Sigmoid colon (tissue), 7 donors: ENCODE results near the gene ITSN2. TPM values are rescaled to one million over a fixed set of nuclear protein-coding genes. Genes with fewer than 3 reads are reported as not detected.

Experiments
- DNase-seq: peaks from one replicate; pipeline ENCODE4 v3.0.0-alpha.2; 2019
- H3K27ac ChIP-seq, 4 donors: fragments of 200-600 bp; sonication (generic); one replicate each; pipeline ENCODE4 v1.5.1; 2016 to 2019; ENCODE audit warnings: mild to moderate bottlenecking in 1 of 4
- H3K27me3 ChIP-seq, 3 donors: fragments of 200-600 bp; sonication (generic); one replicate each; pipeline ENCODE4 v1.5.1; 2019; ENCODE audit warnings: mild to moderate bottlenecking in 1 of 3
- H3K36me3 ChIP-seq, 4 donors: fragments of 200-600 bp; sonication (generic); one replicate each; pipeline ENCODE4 v1.5.1; 2016 to 2019
- H3K4me1 ChIP-seq, 4 donors: fragments of 200-600 bp; sonication (generic); one replicate each; pipeline ENCODE4 v1.5.1; 2017 to 2019
- H3K4me3 ChIP-seq, 4 donors: fragments of 200-600 bp; sonication (generic); one replicate each; pipeline ENCODE4 v1.5.1; 2017 to 2019; ENCODE audit warnings: mild to moderate bottlenecking in 2 of 4, moderate library complexity in 1 of 4
- H3K9me3 ChIP-seq, 4 donors: fragments of 200-600 bp in 3 of 4; sonication (generic) in 3 of 4; one replicate each; pipeline versions ENCODE4 v1.5.1 to v1.6.1; 2013 to 2019
- CTCF ChIP-seq, 4 experiments: fragments of 450-650 bp in 3 of 4; fragments of 200-600 bp in 1 of 4; IDR thresholded peaks; one replicate each; pipeline ENCODE4 v1.5.1; 2016 to 2019; ENCODE audit warnings: antibody characterized with exemption in 4 of 4, mild to moderate bottlenecking in 3 of 4, moderate library complexity in 2 of 4
- EP300 ChIP-seq, 4 donors: sonication (generic); formaldehyde crosslinking; IDR thresholded peaks; one replicate each; pipeline ENCODE4 v1.6.1; 2017; ENCODE audit warnings: antibody characterized with exemption in 4 of 4
- POLR2A ChIP-seq, 2 donors: fragments of 450-650 bp; IDR thresholded peaks; one replicate each; pipeline ENCODE4 v1.6.1; 2016; ENCODE audit warnings: antibody characterized with exemption in 2 of 2, mild to moderate bottlenecking in 2 of 2, moderate library complexity in 2 of 2
- POLR2AphosphoS5 ChIP-seq, 4 donors: sonication (generic); formaldehyde crosslinking; IDR thresholded peaks; one replicate each; pipeline ENCODE4 v1.6.1; 2017; ENCODE audit warnings: antibody characterized with exemption in 4 of 4
- WGBS, 2 donors: extraction: QIAGEN DNeasy Blood & Tissue Kit; methylation state at CpG; one replicate each; pipeline ENCODE4 v1.1.7; 2013; 5-methylcytosine and 5-hydroxymethylcytosine counted together
- intact Hi-C: fragments of 100-400 bp; cut with DNase I; formaldehyde crosslinking; loops from one replicate; pipeline ENCODE4 v1.15.1; 2023
- polyA plus RNA-seq, 3 donors: library from polyadenylated mRNA; stranded (reverse); fragments of 200-250 nt; gene quantifications; one replicate each; pipeline ENCODE4 v1.2.3, GENCODE V29; 2013
- total RNA-seq, 4 donors: library from RNA; depleted of rRNA; stranded (reverse); fragments of >200 nt; gene quantifications; one replicate each; pipeline ENCODE4 v1.1.0, GENCODE V29; 2016
- donor health status: healthy with polysubstance abuse.
- donor health status: Bipolar disorder and iron deficiency.
- donor health status: healthy.

Gene ITSN2
- total and polyA plus RNA-seq, 7 donors, result 19.2 to 73.6 (median 56.0) TPM

- no peaks in the 10 kb centered on the region for H3K9me3 ChIP-seq
- H3K36me3 ChIP-seq, result no peaks in the 10 kb centered on the region
- intact Hi-C loops, result no loop called here
- peaks cover 0 to 26% (median 3%) of the 10 kb centered on the region in 3 donors for H3K27me3 ChIP-seq
- H3K4me1 ChIP-seq, result no peaks in the 10 kb centered on the region
- no peak within 1 kb of the TSS for H3K27ac ChIP-seq
- TF ChIP-seq POLR2A (IDR thresholded peaks at IDR 0.05), result no peak
- TF ChIP-seq EP300 (IDR thresholded peaks at IDR 0.05), result no peak
- no peak for TF ChIP-seq POLR2AphosphoS5 (IDR thresholded peaks at IDR 0.05)
- TF ChIP-seq CTCF (IDR thresholded peaks at IDR 0.05), result no peak
- no peak for DNase-seq
- 41 to 70% methylated on average over 46 of the region's 46 CpGs for WGBS, 2 donors
- peak within 1 kb of the TSS in 2 of 4 donors; percentile 17 for H3K4me3 ChIP-seq
Observed at GRCh38 chr2:24174851-24175277, 185.5 kb downstream of the ITSN2 start, which contains the start of gene FAM228A. FAM228A (plus strand) TSS chr2:24175053; CDS start chr2:24175481, 428 bp downstream.

DNA sequence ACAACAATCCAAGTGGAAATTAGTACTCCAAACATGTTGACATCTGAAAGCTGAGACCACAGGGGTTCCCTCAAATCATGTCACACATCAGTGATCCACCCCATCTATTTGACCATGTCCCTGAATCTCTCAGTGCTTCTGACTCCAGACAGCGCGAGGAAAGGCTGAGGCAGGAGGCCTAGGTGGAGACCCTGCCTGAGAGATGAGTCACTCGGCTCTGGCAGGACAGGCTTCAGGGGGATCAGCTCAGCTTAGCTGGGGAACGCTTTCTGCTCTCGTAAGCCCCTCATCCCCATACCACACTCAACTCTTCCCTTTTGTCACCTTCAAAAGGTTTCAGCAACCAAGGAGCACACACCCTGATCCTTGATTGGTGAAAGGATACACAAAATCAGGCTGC is 191.3 kb downstream of the ITSN2 start:
- Histone ChIP-seq H3K4me3 (no peak overlapping the region), H3K36me3 (no peaks in the 10 kb centered on the region), H3K4me1 (no peaks in the 10 kb centered on the region), H3K27ac (no peak overlapping the region), H3K9me3 (no peaks in the 10 kb centered on the region), H3K27me3 (peaks cover 0 to 15% (median 0%) of the 10 kb centered on the region in 3 donors)
- DNase-seq, result no peak
- 93 to 96% methylated on average over 5 of the region's 5 CpGs for WGBS, 2 donors
- intact Hi-C loops, result no loop called here
- TF ChIP-seq EP300 (IDR thresholded peaks at IDR 0.05) (no peak), POLR2A (IDR thresholded peaks at IDR 0.05) (no peak), CTCF (IDR thresholded peaks at IDR 0.05) (no peak), POLR2AphosphoS5 (IDR thresholded peaks at IDR 0.05) (no peak)

DNA sequence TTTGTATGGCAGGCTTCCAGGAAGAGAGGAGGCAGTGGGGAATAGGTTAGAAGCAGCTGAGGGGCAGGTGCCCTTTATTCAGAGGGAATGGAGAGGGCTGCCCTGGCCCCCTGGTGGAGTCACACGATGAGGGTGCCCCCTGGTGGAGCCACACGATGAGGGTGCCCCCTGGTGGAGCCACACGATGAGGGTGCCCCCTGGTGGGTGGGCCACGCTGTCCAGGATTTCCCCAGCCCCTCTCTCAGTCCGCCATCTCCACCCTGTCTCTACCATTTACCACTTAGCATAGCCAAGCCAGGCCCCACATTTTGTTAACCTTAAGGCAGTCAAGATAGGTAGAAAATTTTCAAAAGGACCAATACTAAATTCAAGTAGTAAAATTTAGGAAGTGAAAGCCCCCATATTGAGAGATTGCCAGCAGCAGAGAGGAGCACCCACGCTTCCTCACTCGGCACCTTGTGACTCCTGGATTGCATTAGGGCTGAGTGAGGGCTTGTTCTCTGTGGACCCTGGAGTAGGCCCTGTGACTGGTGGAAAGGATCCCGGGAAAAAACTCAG is 195.8 kb downstream of the ITSN2 start:
- DNase-seq, result no peak
- Histone ChIP-seq H3K4me3 (no peak overlapping the region), H3K27ac (no peak overlapping the region), H3K9me3 (no peaks in the 10 kb centered on the region), H3K36me3 (peaks cover 0 to 24% (median 4%) of the 10 kb centered on the region in 4 donors), H3K27me3 (no peaks in the 10 kb centered on the region), H3K4me1 (no peaks in the 10 kb centered on the region)
- intact Hi-C loops, result no loop called here
- TF ChIP-seq POLR2AphosphoS5 (IDR thresholded peaks at IDR 0.05) (no peak), CTCF (IDR thresholded peaks at IDR 0.05) (peak in 3 of 4 experiments; percentile 26 to 43 (median 33))
- WGBS, 2 donors, result 47 to 58% methylated on average over 8 of the region's 8 CpGs

- H3K27ac ChIP-seq, result no peak overlapping the region
- intact Hi-C loops, result no loop called here
- WGBS, 2 donors, result 86 to 87% methylated on average over 2 of the region's 2 CpGs
- H3K36me3 ChIP-seq, result peaks cover 0 to 24% (median 4%) of the 10 kb centered on the region in 4 donors
- DNase-seq, result no peak
- H3K4me1 ChIP-seq, result no peaks in the 10 kb centered on the region
- TF ChIP-seq EP300 (IDR thresholded peaks at IDR 0.05) (no peak), POLR2AphosphoS5 (IDR thresholded peaks at IDR 0.05) (no peak), POLR2A (IDR thresholded peaks at IDR 0.05) (no peak), CTCF (IDR thresholded peaks at IDR 0.05) (no peak)
- H3K9me3 ChIP-seq, result no peaks in the 10 kb centered on the region
- no peak overlapping the region for H3K4me3 ChIP-seq
- no peaks in the 10 kb centered on the region for H3K27me3 ChIP-seq
Observed at GRCh38 chr2:24163601-24164000, 196.7 kb downstream of the ITSN2 start.

DNA sequence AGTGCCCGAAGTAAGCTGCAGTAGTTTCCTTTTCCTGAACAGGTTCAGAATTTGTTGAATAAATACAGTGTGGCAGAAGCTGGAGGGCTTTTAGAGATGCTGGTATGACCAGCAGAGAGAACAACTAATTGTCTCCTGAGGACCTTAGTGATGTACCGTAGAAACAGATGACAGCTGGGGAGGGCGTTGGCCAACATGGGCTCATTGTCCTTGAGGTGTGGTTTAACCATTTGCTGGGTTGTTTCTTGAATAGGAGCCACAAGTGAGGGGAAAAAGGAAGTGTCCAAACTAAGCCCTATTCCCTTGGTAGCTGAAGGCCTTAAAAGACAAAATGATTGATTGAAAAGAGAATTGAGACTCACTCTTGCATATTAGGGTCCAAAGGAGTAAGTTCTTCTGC is 197.2 kb downstream of the ITSN2 start:
- intact Hi-C loops, result no loop called here
- Histone ChIP-seq H3K4me1 (no peaks in the 10 kb centered on the region), H3K27me3 (no peaks in the 10 kb centered on the region), H3K27ac (no peak overlapping the region), H3K9me3 (no peaks in the 10 kb centered on the region), H3K4me3 (no peak overlapping the region), H3K36me3 (peaks cover 0 to 24% (median 4%) of the 10 kb centered on the region in 4 donors)
- TF ChIP-seq EP300 (IDR thresholded peaks at IDR 0.05) (no peak), CTCF (IDR thresholded peaks at IDR 0.05) (no peak), POLR2A (IDR thresholded peaks at IDR 0.05) (no peak), POLR2AphosphoS5 (IDR thresholded peaks at IDR 0.05) (no peak)
- no peak for DNase-seq
- 47 to 50% methylated on average over 3 of the region's 3 CpGs for WGBS, 2 donors
